Measurements from ENCODE around the gene LPP.

LPP gene

GRCh38 chr3:188473591-188474288, 319.8 kb downstream of the LPP start:
- DNase-seq (ENCODE audit: low read depth): no peak

- DNase-seq (ENCODE audit: low read depth): no peak
Measured at GRCh38 chr3:188476935-188477334, 323.0 kb downstream of the LPP start.

GRCh38 chr3:188480011-188480410, 326.1 kb downstream of the LPP start:
- no peak for DNase-seq (ENCODE audit: low read depth)

- no peak for DNase-seq (ENCODE audit: low read depth)
Measured at GRCh38 chr3:188482929-188483328, 329.0 kb downstream of the LPP start.

GRCh38 chr3:188486126-188486525, 332.2 kb downstream of the LPP start:
- no peak for DNase-seq (ENCODE audit: low read depth)

GRCh38 chr3:188486952-188487351, 333.0 kb downstream of the LPP start:
- DNase-seq (ENCODE audit: low read depth): no peak

- no peak for DNase-seq (ENCODE audit: low read depth)
Measured at GRCh38 chr3:188487652-188488051, 333.7 kb downstream of the LPP start.

- no peak for DNase-seq (ENCODE audit: low read depth)
Measured at GRCh38 chr3:188488801-188489200, 334.8 kb downstream of the LPP start.

GRCh38 chr3:188489639-188490405, 335.9 kb downstream of the LPP start:
- no peak for DNase-seq (ENCODE audit: low read depth)

- no peak for DNase-seq (ENCODE audit: low read depth)
Measured at GRCh38 chr3:188490416-188490815, 336.5 kb downstream of the LPP start.

- no peak for DNase-seq (ENCODE audit: low read depth)
Measured at GRCh38 chr3:188491276-188491687, 337.3 kb downstream of the LPP start.

- no peak for DNase-seq (ENCODE audit: low read depth)
Measured at GRCh38 chr3:188496390-188496789, 342.4 kb downstream of the LPP start.

- no peak for DNase-seq (ENCODE audit: low read depth)
Measured at GRCh38 chr3:188497021-188497420, 343.1 kb downstream of the LPP start.

- no peak for DNase-seq (ENCODE audit: low read depth)
Measured at GRCh38 chr3:188503647-188504046, 349.7 kb downstream of the LPP start.

GRCh38 chr3:188505151-188505550, 351.2 kb downstream of the LPP start:
- no peak for DNase-seq (ENCODE audit: low read depth)

- no peak for DNase-seq (ENCODE audit: low read depth)
Measured at GRCh38 chr3:188505911-188506310, 352.0 kb downstream of the LPP start.

GRCh38 chr3:188506446-188506845, 352.5 kb downstream of the LPP start:
- no peak for DNase-seq (ENCODE audit: low read depth)

GRCh38 chr3:188507244-188507720, 353.3 kb downstream of the LPP start:
- no peak for DNase-seq (ENCODE audit: low read depth)

- no peak for DNase-seq (ENCODE audit: low read depth)
Measured at GRCh38 chr3:188508454-188508853, 354.5 kb downstream of the LPP start.

GRCh38 chr3:188509316-188509715, 355.4 kb downstream of the LPP start:
- DNase-seq (ENCODE audit: low read depth): no peak

- DNase-seq (ENCODE audit: low read depth): no peak
Measured at GRCh38 chr3:188510366-188510765, 356.4 kb downstream of the LPP start.

- DNase-seq (ENCODE audit: low read depth): no peak
Measured at GRCh38 chr3:188513662-188514328, 359.8 kb downstream of the LPP start.

- DNase-seq (ENCODE audit: low read depth): no peak
Measured at GRCh38 chr3:188516515-188516914, 362.6 kb downstream of the LPP start.

All from activated T-cell treated with anti-CD3 and anti-CD28 coated beads for 48 hours (primary cell).